ENCODE data around the gene OR8G5.

The OR8G5 gene

DNA sequence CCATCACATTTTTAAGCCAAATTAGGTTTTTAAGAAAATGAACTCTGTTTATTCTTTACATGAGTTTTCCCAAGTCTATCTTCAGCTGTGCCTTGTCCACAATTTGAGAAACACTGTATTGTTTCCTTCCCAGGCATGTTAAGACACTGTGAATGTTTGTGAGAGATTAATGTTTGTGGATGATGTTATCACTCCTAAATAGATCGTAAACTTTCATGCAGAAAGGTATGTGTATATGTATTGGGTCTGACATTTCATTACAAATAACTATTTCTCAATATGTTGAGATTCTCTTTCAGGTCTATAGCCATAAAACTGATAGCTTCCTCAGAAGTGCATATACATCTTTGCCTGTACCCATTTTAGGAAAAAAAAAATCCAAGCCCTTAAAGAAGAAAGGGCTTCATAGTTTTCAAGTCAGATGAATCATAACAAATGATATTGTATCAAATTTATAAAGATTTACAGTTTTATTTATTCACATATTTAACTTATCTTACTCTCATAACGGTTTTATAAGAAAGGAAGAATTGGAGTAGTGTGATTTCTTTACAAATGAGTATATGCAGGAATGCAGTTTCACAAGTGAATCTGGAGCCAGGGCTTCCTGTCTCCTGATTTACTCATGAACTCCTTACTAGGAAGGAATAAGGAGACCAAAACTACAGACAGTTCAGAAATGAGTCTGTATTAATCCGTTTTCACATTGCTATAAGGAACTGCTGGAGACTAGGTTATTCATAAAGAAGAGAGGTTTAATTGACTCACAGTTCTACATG lies 46.4 kb downstream of the OR8G5 start:
- H3K4me3 ChIP-seq (ENCODE audit: low read depth, low read length), result no peak overlapping the region
- no peak overlapping the region for H3K4me2 ChIP-seq (ENCODE audit: low read length)
- H3K79me2 ChIP-seq, result no peaks in the 10 kb centered on the region
- no peaks in the 10 kb centered on the region for H3K4me1 ChIP-seq
- no peaks in the 10 kb centered on the region for H3K9me3 ChIP-seq (ENCODE audit: control insufficient read depth, low read length)
- TF ChIP-seq, protein P1, sequence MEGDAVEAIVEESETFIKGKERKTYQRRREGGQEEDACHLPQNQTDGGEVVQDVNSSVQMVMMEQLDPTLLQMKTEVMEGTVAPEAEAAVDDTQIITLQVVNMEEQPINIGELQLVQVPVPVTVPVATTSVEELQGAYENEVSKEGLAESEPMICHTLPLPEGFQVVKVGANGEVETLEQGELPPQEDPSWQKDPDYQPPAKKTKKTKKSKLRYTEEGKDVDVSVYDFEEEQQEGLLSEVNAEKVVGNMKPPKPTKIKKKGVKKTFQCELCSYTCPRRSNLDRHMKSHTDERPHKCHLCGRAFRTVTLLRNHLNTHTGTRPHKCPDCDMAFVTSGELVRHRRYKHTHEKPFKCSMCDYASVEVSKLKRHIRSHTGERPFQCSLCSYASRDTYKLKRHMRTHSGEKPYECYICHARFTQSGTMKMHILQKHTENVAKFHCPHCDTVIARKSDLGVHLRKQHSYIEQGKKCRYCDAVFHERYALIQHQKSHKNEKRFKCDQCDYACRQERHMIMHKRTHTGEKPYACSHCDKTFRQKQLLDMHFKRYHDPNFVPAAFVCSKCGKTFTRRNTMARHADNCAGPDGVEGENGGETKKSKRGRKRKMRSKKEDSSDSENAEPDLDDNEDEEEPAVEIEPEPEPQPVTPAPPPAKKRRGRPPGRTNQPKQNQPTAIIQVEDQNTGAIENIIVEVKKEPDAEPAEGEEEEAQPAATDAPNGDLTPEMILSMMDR (IDR thresholded peaks at IDR 0.05), result no peak
- no peak overlapping the region for H3K9ac ChIP-seq
- no peak overlapping the region for H2AFZ ChIP-seq
- H3K27me3 ChIP-seq (ENCODE audit: control insufficient read depth, insufficient read depth, low read length), result no peaks in the 10 kb centered on the region
- no peak overlapping the region for H3K27ac ChIP-seq
- H3K36me3 ChIP-seq (ENCODE audit: control insufficient read depth, insufficient read depth, low read length), result no peaks in the 10 kb centered on the region

DNA sequence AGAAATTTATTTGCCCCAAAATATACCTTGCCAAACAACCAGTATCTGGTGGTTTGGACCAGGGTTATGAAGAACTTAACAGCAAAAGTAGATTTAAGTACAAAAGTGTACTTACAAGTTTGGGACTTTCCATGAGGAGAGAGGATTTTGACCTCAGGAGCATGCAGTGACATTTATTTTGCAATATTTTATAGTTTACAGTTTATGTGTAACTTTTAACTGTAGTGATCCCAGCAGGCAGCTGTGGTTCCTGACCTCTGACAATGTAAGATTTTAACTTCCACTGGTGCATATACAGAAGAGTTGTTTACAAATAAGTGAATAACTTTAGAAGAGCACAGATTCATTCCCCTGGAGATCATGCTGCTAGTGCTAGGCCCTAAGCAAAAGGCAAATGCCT lies 50.9 kb downstream of the OR8G5 start:
- no peaks in the 10 kb centered on the region for H3K79me2 ChIP-seq
- no peaks in the 10 kb centered on the region for H3K4me1 ChIP-seq
- no peak overlapping the region for H3K4me2 ChIP-seq (ENCODE audit: low read length)
- no peak overlapping the region for H3K4me3 ChIP-seq (ENCODE audit: low read depth, low read length)
- no peaks in the 10 kb centered on the region for H3K36me3 ChIP-seq (ENCODE audit: control insufficient read depth, insufficient read depth, low read length)
- no peaks in the 10 kb centered on the region for H3K9me3 ChIP-seq (ENCODE audit: control insufficient read depth, low read length)
- H3K27ac ChIP-seq, result no peak overlapping the region
- H3K27me3 ChIP-seq (ENCODE audit: control insufficient read depth, insufficient read depth, low read length), result no peaks in the 10 kb centered on the region
- H2AFZ ChIP-seq, result no peak overlapping the region
- TF ChIP-seq, protein P1 (IDR thresholded peaks at IDR 0.05), result no peak
- no peak overlapping the region for H3K9ac ChIP-seq

DNA sequence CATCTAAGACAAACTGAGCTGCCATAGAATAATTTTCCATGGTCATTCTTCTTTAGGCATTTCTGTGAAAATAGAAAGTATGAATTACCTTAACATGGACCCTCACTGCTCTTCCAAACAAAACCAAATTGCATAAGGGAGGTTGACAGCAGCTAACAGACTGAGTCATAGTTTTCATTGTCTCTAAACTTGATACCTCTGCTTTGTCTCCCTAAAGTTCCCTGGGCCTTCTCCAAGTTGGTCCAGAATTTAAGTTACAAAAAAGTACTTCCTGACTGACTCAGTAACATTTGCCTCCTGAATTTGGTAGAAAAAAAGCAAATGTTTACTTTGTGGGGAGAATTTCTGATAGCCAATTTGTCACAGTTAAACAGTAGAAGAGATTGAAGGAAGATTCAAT lies 54.5 kb downstream of the OR8G5 start:
- TF ChIP-seq, protein P1 (IDR thresholded peaks at IDR 0.05), result no peak

DNA sequence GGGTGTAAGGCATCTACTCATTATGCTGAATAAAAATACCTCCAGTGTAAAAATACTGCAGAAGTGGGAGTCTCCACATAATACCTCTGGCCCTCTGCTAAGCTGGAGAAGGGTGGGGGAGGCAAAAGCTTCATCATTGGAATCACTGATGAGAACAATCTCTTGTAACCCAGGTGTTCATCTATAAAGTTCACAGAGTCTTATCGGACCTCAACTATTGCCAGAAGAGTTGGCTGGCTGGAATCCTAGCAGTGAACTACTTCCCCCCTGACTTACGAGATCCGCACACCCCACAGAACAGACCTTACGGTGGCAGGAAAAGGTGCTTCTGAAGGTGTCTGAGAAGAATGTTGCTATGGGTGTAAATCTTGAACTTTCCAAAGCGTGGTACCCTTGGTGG lies 55.1 kb downstream of the OR8G5 start:
- Histone ChIP-seq H2AFZ (no peak overlapping the region), H3K9ac (no peak overlapping the region), H3K36me3 (ENCODE audit: control insufficient read depth, insufficient read depth, low read length) (no peaks in the 10 kb centered on the region), H3K27me3 (ENCODE audit: control insufficient read depth, insufficient read depth, low read length) (no peaks in the 10 kb centered on the region), H3K27ac (no peak overlapping the region), H3K79me2 (no peaks in the 10 kb centered on the region), H3K4me1 (no peaks in the 10 kb centered on the region), H3K4me3 (ENCODE audit: low read depth, low read length) (no peak overlapping the region), H3K4me2 (ENCODE audit: low read length) (no peak overlapping the region), H3K9me3 (ENCODE audit: control insufficient read depth, low read length) (no peaks in the 10 kb centered on the region)
- TF ChIP-seq, protein P1 (IDR thresholded peaks at IDR 0.05), result no peak

More for the DNA sequence above, 54.5 kb downstream of the OR8G5 start:
- no peaks in the 10 kb centered on the region for H3K4me1 ChIP-seq
- no peaks in the 10 kb centered on the region for H3K27me3 ChIP-seq (ENCODE audit: control insufficient read depth, insufficient read depth, low read length)
- no peak overlapping the region for H3K9ac ChIP-seq
- H3K27ac ChIP-seq, result no peak overlapping the region
- no peak overlapping the region for H3K4me2 ChIP-seq (ENCODE audit: low read length)
- no peaks in the 10 kb centered on the region for H3K79me2 ChIP-seq
- H2AFZ ChIP-seq, result no peak overlapping the region
- H3K9me3 ChIP-seq (ENCODE audit: control insufficient read depth, low read length), result no peaks in the 10 kb centered on the region
- H3K4me3 ChIP-seq (ENCODE audit: low read depth, low read length), result no peak overlapping the region
- H3K36me3 ChIP-seq (ENCODE audit: control insufficient read depth, insufficient read depth, low read length), result no peaks in the 10 kb centered on the region

DNA sequence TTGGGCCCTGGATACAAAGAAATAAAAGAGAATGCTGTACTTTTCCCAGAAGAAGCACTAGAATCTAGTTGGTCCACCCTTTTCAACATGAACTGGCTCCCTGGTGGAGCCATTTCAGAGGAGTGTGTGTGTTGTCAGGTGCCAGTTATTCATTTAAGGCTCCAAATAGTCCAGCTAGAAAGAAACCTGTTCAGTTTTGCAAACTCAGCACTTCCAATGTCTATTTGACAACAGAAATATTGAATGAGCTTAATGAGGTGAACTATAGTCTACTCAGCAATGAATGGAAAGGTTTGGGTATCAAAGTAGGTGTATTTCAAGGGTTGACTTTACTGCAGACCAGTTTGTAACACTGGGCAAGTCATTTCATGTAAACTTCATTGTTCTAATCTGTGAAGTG lies 55.5 kb downstream of the OR8G5 start:
- Histone ChIP-seq H3K79me2 (no peaks in the 10 kb centered on the region), H3K9ac (no peak overlapping the region), H3K4me2 (ENCODE audit: low read length) (no peak overlapping the region), H3K27me3 (ENCODE audit: control insufficient read depth, insufficient read depth, low read length) (no peaks in the 10 kb centered on the region), H3K27ac (no peak overlapping the region), H3K4me1 (no peaks in the 10 kb centered on the region), H3K9me3 (ENCODE audit: control insufficient read depth, low read length) (no peaks in the 10 kb centered on the region), H3K36me3 (ENCODE audit: control insufficient read depth, insufficient read depth, low read length) (no peaks in the 10 kb centered on the region), H3K4me3 (ENCODE audit: low read depth, low read length) (no peak overlapping the region), H2AFZ (no peak overlapping the region)
- TF ChIP-seq, protein P1 (IDR thresholded peaks at IDR 0.05), result no peak
